ENCODE data around the gene CCDC86. TPM values are rescaled to one million over a fixed set of nuclear protein-coding genes. Genes with fewer than 3 reads are reported as not detected.
A peak's percentile ranks its signal among the peaks of the same experiment; 100 is the strongest.

CCDC86 gene
- total and polyA plus RNA-seq, 3 donors from 2014 or later: 60.7 to 134 (median 64.7) TPM

DNA sequence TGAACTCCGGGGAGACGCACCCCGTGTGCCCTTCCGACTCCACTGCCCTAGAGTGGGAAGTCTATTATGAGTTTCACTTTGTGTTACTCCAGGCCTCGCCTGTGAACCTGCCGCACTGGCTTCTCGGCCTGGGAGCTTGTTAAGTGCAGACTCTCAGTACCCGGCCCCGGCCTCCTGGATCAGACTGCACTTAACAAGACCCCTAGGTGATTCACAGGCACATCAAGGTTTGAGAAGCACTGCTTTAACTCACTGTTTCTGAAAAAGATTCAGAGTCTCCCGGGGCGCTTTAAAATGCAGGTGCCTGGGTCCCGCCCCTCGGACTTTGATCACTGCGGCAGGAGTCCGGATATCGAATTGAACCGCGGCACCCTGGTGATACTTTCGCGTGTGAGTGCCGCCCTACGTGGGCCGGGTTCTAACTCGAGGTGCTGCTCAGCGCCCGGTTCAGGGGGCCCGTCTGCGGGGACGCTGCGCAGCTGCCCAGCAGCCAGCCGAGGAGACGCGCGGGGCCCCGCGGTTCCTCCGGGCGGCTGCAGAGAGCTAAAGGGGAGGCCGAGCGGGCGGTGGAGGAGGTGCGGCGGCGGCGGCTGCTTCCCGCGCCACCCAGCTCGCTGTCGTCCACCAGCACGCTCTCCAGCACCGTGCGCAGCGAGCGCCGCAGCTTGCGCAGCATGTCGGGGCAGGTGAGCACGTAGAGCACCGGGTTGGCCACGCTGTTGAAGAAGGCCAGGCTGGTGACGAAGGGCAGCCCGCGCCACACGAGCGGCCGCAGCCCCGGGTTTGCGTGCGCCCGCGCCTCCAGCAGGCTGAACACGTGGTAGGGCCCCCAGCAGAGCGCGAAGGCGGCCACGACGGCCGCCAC is 10.4 kb downstream of the CCDC86 start:
- no peak overlapping the region for H3K27ac ChIP-seq

DNA sequence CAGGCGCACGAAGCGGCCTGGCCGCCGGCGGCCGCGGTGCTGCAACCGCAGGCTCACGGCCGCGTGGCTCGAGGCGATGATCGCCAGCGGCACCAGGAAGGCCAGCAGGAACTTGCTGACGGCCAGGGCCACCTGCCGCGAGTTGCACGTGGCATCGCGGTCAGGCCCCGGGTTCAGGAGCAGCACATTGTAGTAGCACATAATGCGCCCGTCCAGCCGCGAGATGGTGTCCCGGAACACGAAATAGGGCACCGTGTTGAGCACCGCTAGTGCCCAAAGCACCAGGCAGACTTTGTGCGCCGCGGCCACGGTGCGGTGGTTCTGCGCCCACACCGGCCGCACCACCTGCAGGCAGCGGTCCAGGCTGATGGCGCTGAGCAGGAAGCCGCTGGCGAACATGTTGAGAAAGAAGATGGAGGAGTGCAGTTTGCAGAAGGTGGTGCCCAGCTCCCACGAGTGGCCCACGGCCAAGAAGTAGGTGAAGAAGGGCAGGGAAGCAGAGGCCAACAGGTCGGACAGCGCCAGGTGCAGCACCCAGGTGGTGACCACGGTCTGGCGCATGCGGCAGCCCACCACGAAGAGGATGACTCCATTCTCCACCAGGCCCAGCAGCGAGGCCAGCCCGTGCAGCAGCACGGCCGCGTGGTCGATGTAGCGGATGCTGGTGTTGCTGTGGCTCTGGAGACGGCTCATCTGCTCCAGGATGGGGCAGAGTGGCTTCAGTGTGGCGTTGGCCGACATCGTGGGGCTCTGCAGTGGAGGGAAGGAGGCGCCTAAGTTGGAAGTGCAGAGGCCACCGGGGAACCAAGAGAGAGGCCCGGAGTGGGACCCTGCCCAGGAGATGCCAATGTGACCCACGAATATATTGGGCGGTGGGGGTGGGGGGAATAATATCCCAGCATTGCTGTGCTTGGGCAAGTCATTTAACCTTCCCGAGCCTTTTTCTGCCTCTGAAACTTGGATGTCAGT is 11.4 kb downstream of the CCDC86 start:
- WGBS, 2 donors: 65 to 79% methylated on average over 59 to 68 of the region's 68 CpGs
- H3K36me3 ChIP-seq (ENCODE audit: low read depth, missing control alignments): no peaks in the 10 kb centered on the region
- no peaks in the 10 kb centered on the region for H3K9me3 ChIP-seq
- H3K27me3 ChIP-seq: no peaks in the 10 kb centered on the region
- TF ChIP-seq POLR2A (IDR thresholded peaks at IDR 0.05): no peak
- TF ChIP-seq, protein P1, sequence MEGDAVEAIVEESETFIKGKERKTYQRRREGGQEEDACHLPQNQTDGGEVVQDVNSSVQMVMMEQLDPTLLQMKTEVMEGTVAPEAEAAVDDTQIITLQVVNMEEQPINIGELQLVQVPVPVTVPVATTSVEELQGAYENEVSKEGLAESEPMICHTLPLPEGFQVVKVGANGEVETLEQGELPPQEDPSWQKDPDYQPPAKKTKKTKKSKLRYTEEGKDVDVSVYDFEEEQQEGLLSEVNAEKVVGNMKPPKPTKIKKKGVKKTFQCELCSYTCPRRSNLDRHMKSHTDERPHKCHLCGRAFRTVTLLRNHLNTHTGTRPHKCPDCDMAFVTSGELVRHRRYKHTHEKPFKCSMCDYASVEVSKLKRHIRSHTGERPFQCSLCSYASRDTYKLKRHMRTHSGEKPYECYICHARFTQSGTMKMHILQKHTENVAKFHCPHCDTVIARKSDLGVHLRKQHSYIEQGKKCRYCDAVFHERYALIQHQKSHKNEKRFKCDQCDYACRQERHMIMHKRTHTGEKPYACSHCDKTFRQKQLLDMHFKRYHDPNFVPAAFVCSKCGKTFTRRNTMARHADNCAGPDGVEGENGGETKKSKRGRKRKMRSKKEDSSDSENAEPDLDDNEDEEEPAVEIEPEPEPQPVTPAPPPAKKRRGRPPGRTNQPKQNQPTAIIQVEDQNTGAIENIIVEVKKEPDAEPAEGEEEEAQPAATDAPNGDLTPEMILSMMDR (IDR thresholded peaks at IDR 0.05): no peak
- no peak for DNase-seq
- intact Hi-C loops (cut with DNase I; ENCODE audit: low total_unique reads): no loop called here
- peak overlapping the region in 1 of 2 donors; percentile 20 for H3K4me3 ChIP-seq
- no peaks in the 10 kb centered on the region for H3K4me1 ChIP-seq
- H3K27ac ChIP-seq: no peak overlapping the region

More for the DNA sequence above, 10.4 kb downstream of the CCDC86 start:
- no peaks in the 10 kb centered on the region for H3K4me1 ChIP-seq
- no peak for DNase-seq
- no peaks in the 10 kb centered on the region for H3K27me3 ChIP-seq
- peak overlapping the region in 1 of 2 donors; percentile 20 for H3K4me3 ChIP-seq
- intact Hi-C loops (cut with DNase I; ENCODE audit: low total_unique reads): no loop called here
- 54 to 58% methylated on average over 20 to 69 of the region's 78 CpGs for WGBS, 2 donors
- TF ChIP-seq, protein P1 (IDR thresholded peaks at IDR 0.05): no peak
- TF ChIP-seq POLR2A (IDR thresholded peaks at IDR 0.05): no peak
- H3K36me3 ChIP-seq (ENCODE audit: low read depth, missing control alignments): no peaks in the 10 kb centered on the region
- H3K9me3 ChIP-seq: no peaks in the 10 kb centered on the region

DNA sequence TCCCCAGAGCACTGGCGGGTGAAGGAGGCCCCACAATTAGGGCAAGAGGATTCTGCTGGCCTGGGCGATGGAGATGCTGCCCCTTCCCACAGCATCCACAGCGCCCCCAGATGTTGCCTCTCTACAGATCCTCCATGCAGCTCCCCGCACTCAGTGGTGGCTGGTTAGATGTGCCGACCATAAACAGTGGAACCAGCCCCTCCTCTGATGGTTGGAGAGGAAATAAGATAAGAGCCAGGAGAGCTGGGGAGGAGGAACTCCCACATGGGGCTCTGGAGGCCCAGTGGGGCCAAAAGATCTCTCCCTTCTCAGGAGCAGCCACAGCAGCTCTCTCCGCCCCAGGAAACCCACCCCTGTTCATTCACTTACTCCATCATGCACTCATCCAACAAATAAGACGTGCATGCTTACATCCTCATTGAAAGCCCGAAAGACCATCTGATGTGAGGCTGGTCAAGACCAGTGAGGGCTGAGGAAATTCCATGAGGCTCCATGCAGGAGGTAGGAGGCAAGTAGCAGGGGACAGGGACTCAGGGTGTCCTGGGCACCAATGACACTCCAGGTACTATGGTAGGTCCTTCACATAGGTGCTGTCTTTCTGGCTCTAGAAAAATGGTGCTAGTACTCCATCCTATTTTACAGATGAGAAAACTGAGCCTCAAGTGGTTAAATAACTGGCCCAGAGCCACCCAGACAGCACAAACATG is 12.4 kb downstream of the CCDC86 start:
- Histone ChIP-seq H3K27ac (no peak overlapping the region), H3K27me3 (no peaks in the 10 kb centered on the region), H3K36me3 (ENCODE audit: low read depth, missing control alignments) (no peaks in the 10 kb centered on the region), H3K4me1 (no peaks in the 10 kb centered on the region), H3K9me3 (no peaks in the 10 kb centered on the region), H3K4me3 (no peak overlapping the region)
- TF ChIP-seq POLR2A (IDR thresholded peaks at IDR 0.05): no peak
- TF ChIP-seq, protein P1 (IDR thresholded peaks at IDR 0.05): no peak
- no peak for DNase-seq
- intact Hi-C loops (cut with DNase I; ENCODE audit: low total_unique reads): no loop called here
- 56 to 74% methylated on average over 8 of the region's 8 CpGs for WGBS, 2 donors

DNA sequence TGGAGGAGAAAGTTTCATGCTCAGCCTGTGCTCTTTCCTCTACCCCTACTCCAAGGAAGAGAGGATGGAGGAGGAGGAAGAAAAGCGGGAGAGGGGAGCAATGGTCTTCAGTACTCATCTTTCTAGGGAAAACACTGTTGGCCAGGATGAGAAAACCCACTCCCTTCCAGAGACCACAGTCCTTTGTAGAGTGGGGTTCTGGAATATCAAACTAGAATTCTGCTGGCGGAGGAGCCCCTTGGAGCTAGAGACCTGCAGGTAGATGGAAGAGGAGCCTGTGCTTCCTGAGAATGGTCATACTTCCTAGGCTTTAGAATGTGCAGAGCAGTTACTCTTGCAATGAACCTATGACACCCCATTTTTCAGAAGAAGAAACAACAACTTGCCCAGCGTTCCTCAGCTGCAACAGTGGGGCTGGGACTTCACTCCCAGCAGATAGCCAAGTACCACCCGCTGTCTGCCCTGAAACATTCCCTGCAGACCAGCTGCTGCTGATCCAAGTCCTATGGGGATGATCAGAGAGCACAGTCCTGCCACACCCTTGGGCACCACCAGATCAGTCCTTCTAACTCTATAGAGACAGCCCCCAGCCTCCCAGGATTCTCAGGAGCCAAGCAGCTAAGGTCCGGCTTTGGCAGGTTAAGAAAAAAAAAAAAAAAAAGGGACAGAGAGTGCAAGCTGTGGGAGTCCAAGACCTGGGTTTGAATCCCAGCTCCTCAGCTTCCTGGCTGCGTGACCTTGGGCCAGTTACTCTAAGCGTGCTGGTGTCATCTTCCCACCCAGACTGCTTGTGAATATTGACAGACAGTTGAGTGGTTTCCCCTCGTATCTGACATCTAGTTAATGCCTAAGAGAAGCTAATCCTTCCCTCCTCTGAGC is 13.2 kb downstream of the CCDC86 start:
- no peaks in the 10 kb centered on the region for H3K4me1 ChIP-seq
- no peak overlapping the region for H3K4me3 ChIP-seq
- intact Hi-C loops (cut with DNase I; ENCODE audit: low total_unique reads): no loop called here
- no peaks in the 10 kb centered on the region for H3K27me3 ChIP-seq
- 51 to 65% methylated on average over 7 to 8 of the region's 8 CpGs for WGBS, 2 donors
- DNase-seq: no peak
- no peak overlapping the region for H3K27ac ChIP-seq
- no peaks in the 10 kb centered on the region for H3K9me3 ChIP-seq
- no peaks in the 10 kb centered on the region for H3K36me3 ChIP-seq (ENCODE audit: low read depth, missing control alignments)
- TF ChIP-seq, protein P1 (IDR thresholded peaks at IDR 0.05): no peak
- TF ChIP-seq POLR2A (IDR thresholded peaks at IDR 0.05): no peak
